ENCODE data around the gene KATNAL2.

KATNAL2 gene

GRCh38 chr18:47067648-47068047, 150.2 kb downstream of the KATNAL2 start:
- no peak overlapping the region for H2AFZ ChIP-seq
- H3K79me2 ChIP-seq: no peaks in the 10 kb centered on the region
- H3K4me2 ChIP-seq (ENCODE audit: low read length): no peak overlapping the region
- TF ChIP-seq CTCF (IDR thresholded peaks at IDR 0.05): no peak
- no peak overlapping the region for H3K4me3 ChIP-seq (ENCODE audit: low read depth, low read length)
- no peak overlapping the region for H3K27ac ChIP-seq
- no peaks in the 10 kb centered on the region for H3K36me3 ChIP-seq (ENCODE audit: control insufficient read depth, insufficient read depth, low read length)
- no peaks in the 10 kb centered on the region for H3K9me3 ChIP-seq (ENCODE audit: control insufficient read depth, low read length)
- no peaks in the 10 kb centered on the region for H3K4me1 ChIP-seq
- no peaks in the 10 kb centered on the region for H3K27me3 ChIP-seq (ENCODE audit: control insufficient read depth, insufficient read depth, low read length)
- H3K9ac ChIP-seq: no peak overlapping the region

- no peak overlapping the region for H3K27ac ChIP-seq
- H3K27me3 ChIP-seq (ENCODE audit: control insufficient read depth, insufficient read depth, low read length): no peaks in the 10 kb centered on the region
- no peak overlapping the region for H2AFZ ChIP-seq
- no peaks in the 10 kb centered on the region for H3K9me3 ChIP-seq (ENCODE audit: control insufficient read depth, low read length)
- TF ChIP-seq CTCF (IDR thresholded peaks at IDR 0.05): no peak
- no peaks in the 10 kb centered on the region for H3K36me3 ChIP-seq (ENCODE audit: control insufficient read depth, insufficient read depth, low read length)
- no peaks in the 10 kb centered on the region for H3K79me2 ChIP-seq
- no peak overlapping the region for H3K4me2 ChIP-seq (ENCODE audit: low read length)
- H3K4me3 ChIP-seq (ENCODE audit: low read depth, low read length): no peak overlapping the region
- no peaks in the 10 kb centered on the region for H3K4me1 ChIP-seq
- H3K9ac ChIP-seq: no peak overlapping the region
These were observed 157.9 kb downstream of the KATNAL2 start for GRCh38 chr18:47075098-47075883.

- H3K27ac ChIP-seq: no peak overlapping the region
- H3K9me3 ChIP-seq (ENCODE audit: control insufficient read depth, low read length): no peaks in the 10 kb centered on the region
- no peaks in the 10 kb centered on the region for H3K36me3 ChIP-seq (ENCODE audit: control insufficient read depth, insufficient read depth, low read length)
- no peaks in the 10 kb centered on the region for H3K79me2 ChIP-seq
- TF ChIP-seq CTCF (IDR thresholded peaks at IDR 0.05): no peak
- no peak overlapping the region for H3K9ac ChIP-seq
- H3K4me3 ChIP-seq (ENCODE audit: low read depth, low read length): no peak overlapping the region
- no peaks in the 10 kb centered on the region for H3K27me3 ChIP-seq (ENCODE audit: control insufficient read depth, insufficient read depth, low read length)
- H3K4me1 ChIP-seq: no peaks in the 10 kb centered on the region
- H2AFZ ChIP-seq: no peak overlapping the region
- H3K4me2 ChIP-seq (ENCODE audit: low read length): no peak overlapping the region
These were observed 159.7 kb downstream of the KATNAL2 start for GRCh38 chr18:47077111-47077510.

GRCh38 chr18:47080872-47081271, 163.5 kb downstream of the KATNAL2 start:
- Histone ChIP-seq H3K27ac (no peak overlapping the region), H3K4me3 (ENCODE audit: low read depth, low read length) (no peak overlapping the region), H3K4me1 (no peaks in the 10 kb centered on the region), H3K36me3 (ENCODE audit: control insufficient read depth, insufficient read depth, low read length) (no peaks in the 10 kb centered on the region), H3K27me3 (ENCODE audit: control insufficient read depth, insufficient read depth, low read length) (no peaks in the 10 kb centered on the region), H3K79me2 (no peaks in the 10 kb centered on the region), H3K9ac (no peak overlapping the region), H3K9me3 (ENCODE audit: control insufficient read depth, low read length) (no peaks in the 10 kb centered on the region), H3K4me2 (ENCODE audit: low read length) (no peak overlapping the region), H2AFZ (no peak overlapping the region)
- TF ChIP-seq CTCF (IDR thresholded peaks at IDR 0.05): no peak

GRCh38 chr18:47081578-47081977, 164.2 kb downstream of the KATNAL2 start:
- no peak overlapping the region for H3K27ac ChIP-seq
- no peak overlapping the region for H3K4me2 ChIP-seq (ENCODE audit: low read length)
- TF ChIP-seq CTCF (IDR thresholded peaks at IDR 0.05): no peak
- no peaks in the 10 kb centered on the region for H3K9me3 ChIP-seq (ENCODE audit: control insufficient read depth, low read length)
- no peak overlapping the region for H3K4me3 ChIP-seq (ENCODE audit: low read depth, low read length)
- H3K27me3 ChIP-seq (ENCODE audit: control insufficient read depth, insufficient read depth, low read length): no peaks in the 10 kb centered on the region
- H2AFZ ChIP-seq: no peak overlapping the region
- no peaks in the 10 kb centered on the region for H3K4me1 ChIP-seq
- no peak overlapping the region for H3K9ac ChIP-seq
- H3K79me2 ChIP-seq: no peaks in the 10 kb centered on the region
- H3K36me3 ChIP-seq (ENCODE audit: control insufficient read depth, insufficient read depth, low read length): no peaks in the 10 kb centered on the region

Data from parathyroid adenoma (tissue), 2 donors.